Immature natural killer cell (primary cell): ENCODE measurements around the gene HNRNPA0. TPM values are rescaled to one million over a fixed set of nuclear protein-coding genes. Genes with fewer than 3 reads are reported as not detected.

ENCODE experiments used
- DNase-seq, 3 donors: peaks; one replicate each; pipeline ENCODE4 v3.0.0; 2022; ENCODE audit warnings: mixed read lengths in 1 of 3
- H3K27ac Mint-ChIP-seq, 6 donors: one replicate each; pipeline ENCODE4 v1.8.0; 2020; ENCODE audit warnings: mixed read lengths in 6 of 6, mild to moderate bottlenecking in 5 of 6, inconsistent platforms in 4 of 6, moderate library complexity in 3 of 6
- H3K27me3 Mint-ChIP-seq, 3 donors: one replicate each; pipeline ENCODE4 v1.8.0; 2020 to 2021; ENCODE audit warnings: low read depth in 3 of 3, mild to moderate bottlenecking in 3 of 3, mixed read lengths in 3 of 3, moderate library complexity in 3 of 3, inconsistent platforms in 1 of 3
- H3K36me3 Mint-ChIP-seq, 3 donors: one replicate each; pipeline ENCODE4 v1.8.0; 2020; ENCODE audit warnings: mixed read lengths in 3 of 3, inconsistent platforms in 2 of 3, mild to moderate bottlenecking in 2 of 3
- H3K4me1 Mint-ChIP-seq, 2 donors: one replicate each; pipeline ENCODE4 v1.8.0; 2020; ENCODE audit warnings: inconsistent platforms in 2 of 2, mild to moderate bottlenecking in 2 of 2, mixed read lengths in 2 of 2, moderate library complexity in 1 of 2
- H3K4me3 Mint-ChIP-seq, 5 donors: one replicate each; pipeline ENCODE4 v1.8.0; 2020; ENCODE audit warnings: mild to moderate bottlenecking in 5 of 5, mixed read lengths in 5 of 5, inconsistent platforms in 3 of 5, moderate library complexity in 3 of 5
- H3K9me3 Mint-ChIP-seq, 6 donors: one replicate each; pipeline ENCODE4 v1.8.0; 2020; ENCODE audit warnings: mild to moderate bottlenecking in 6 of 6, mixed read lengths in 6 of 6, inconsistent platforms in 4 of 6, moderate library complexity in 3 of 6
- polyA plus RNA-seq, 3 donors: library from polyadenylated mRNA; unstranded; fragments of 300-500 nt; fragmentation: Illumina TruSeq; gene quantifications; one replicate each; pipeline ENCODE4 v1.2.3, GENCODE V29; 2021

HNRNPA0 gene
- polyA plus RNA-seq, 3 donors from 2014 or later = 7.1 to 27.1 (median 15.0) TPM

GRCh38 chr5:137705106-137705505 lies 49.1 kb downstream of the HNRNPA0 start:
- no peak overlapping the region for H3K4me3 Mint-ChIP-seq
- no peak for DNase-seq
- no peak overlapping the region for H3K27ac Mint-ChIP-seq
- peaks cover 19 to 42% (median 30%) of the 10 kb centered on the region in 3 donors for H3K36me3 Mint-ChIP-seq
- peaks cover 0 to 1% (median 1%) of the 10 kb centered on the region in 3 donors for H3K27me3 Mint-ChIP-seq
- no peaks in the 10 kb centered on the region for H3K9me3 Mint-ChIP-seq
- H3K4me1 Mint-ChIP-seq = no peaks in the 10 kb centered on the region

- no peak overlapping the region for H3K4me3 Mint-ChIP-seq
- no peaks in the 10 kb centered on the region for H3K4me1 Mint-ChIP-seq
- H3K27me3 Mint-ChIP-seq = peaks cover 0 to 1% (median 0%) of the 10 kb centered on the region in 3 donors
- no peak overlapping the region for H3K27ac Mint-ChIP-seq
- DNase-seq = no peak
- H3K9me3 Mint-ChIP-seq = no peaks in the 10 kb centered on the region
- peaks cover 18 to 46% (median 25%) of the 10 kb centered on the region in 3 donors for H3K36me3 Mint-ChIP-seq
Observed at GRCh38 chr5:137703565-137703964, 50.6 kb downstream of the HNRNPA0 start.

- H3K4me3 Mint-ChIP-seq = no peak overlapping the region
- peaks cover 0 to 3% (median 0%) of the 10 kb centered on the region in 3 donors for H3K27me3 Mint-ChIP-seq
- H3K9me3 Mint-ChIP-seq = no peaks in the 10 kb centered on the region
- H3K27ac Mint-ChIP-seq = no peak overlapping the region
- DNase-seq = no peak
- H3K4me1 Mint-ChIP-seq = peaks cover 9 to 10% of the 10 kb centered on the region in 2 donors
- H3K36me3 Mint-ChIP-seq = peaks cover 15 to 35% (median 16%) of the 10 kb centered on the region in 3 donors
Observed at GRCh38 chr5:137700282-137700680, 53.9 kb downstream of the HNRNPA0 start.

DNA sequence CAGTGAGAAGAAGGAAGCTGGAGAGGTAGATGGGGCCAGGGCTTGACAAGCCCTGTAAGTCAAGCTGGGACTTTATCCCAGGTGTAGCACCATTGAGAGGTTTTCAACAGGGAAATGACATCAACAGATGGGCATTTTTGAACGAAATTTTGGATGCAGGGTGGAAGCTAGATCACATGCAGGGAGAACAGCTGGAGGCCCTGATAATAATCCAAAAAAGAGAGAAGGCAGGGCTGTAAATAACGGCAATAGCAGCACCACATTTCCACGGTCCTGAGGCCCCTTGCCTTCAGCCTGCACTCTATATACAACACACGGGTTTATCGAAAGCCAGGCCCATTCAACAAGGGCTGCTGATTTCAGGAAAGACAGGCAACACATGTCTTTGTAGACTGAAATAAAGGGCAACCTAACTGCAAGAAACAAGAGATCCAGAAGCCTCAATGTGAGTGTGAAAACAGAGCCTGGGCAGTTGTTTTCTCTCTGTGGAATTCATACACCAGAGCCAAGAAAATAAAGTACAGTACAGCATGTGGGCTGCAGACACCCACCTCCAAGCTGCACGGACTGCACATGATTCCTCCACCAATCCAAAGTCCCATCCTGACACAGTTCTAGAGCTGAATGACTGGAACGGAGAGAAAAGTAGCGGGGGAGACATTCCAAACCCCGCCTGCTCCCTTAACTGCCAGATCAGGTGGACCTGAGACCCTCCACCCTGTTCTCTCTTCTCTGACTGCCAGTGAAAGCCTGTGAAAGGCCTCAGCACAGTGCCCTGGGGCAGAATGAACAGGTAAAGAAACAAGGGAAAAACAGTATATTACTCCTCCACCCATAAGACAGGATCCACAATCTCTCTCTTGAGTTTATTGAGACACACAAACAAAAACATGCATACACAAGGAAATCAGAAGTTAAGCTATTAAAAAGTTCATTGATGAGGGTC lies 54.6 kb downstream of the HNRNPA0 start:
- Mint-ChIP-seq H3K27me3 (peaks cover 0 to 3% (median 0%) of the 10 kb centered on the region in 3 donors), H3K4me1 (peaks cover 9 to 11% of the 10 kb centered on the region in 2 donors), H3K36me3 (peaks cover 10 to 30% (median 14%) of the 10 kb centered on the region in 3 donors)

GRCh38 chr5:137696481-137696880 lies 57.7 kb downstream of the HNRNPA0 start:
- no peaks in the 10 kb centered on the region for H3K9me3 Mint-ChIP-seq
- H3K36me3 Mint-ChIP-seq = peaks cover 8 to 20% (median 17%) of the 10 kb centered on the region in 3 donors
- no peak for DNase-seq
- H3K27me3 Mint-ChIP-seq = peaks cover 0 to 3% (median 0%) of the 10 kb centered on the region in 3 donors
- no peak overlapping the region for H3K4me3 Mint-ChIP-seq
- peaks cover 9 to 11% of the 10 kb centered on the region in 2 donors for H3K4me1 Mint-ChIP-seq
- H3K27ac Mint-ChIP-seq = no peak overlapping the region

More for the DNA sequence above, 54.6 kb downstream of the HNRNPA0 start:
- DNase-seq = no peak
- no peak overlapping the region for H3K4me3 Mint-ChIP-seq
- H3K9me3 Mint-ChIP-seq = no peaks in the 10 kb centered on the region
- H3K27ac Mint-ChIP-seq = no peak overlapping the region

- Mint-ChIP-seq H3K36me3 (peaks cover 8 to 25% (median 22%) of the 10 kb centered on the region in 3 donors), H3K4me3 (no peak overlapping the region), H3K9me3 (no peaks in the 10 kb centered on the region), H3K27ac (peak overlapping the region in 2 of 6 donors; percentile 30 to 79), H3K27me3 (peaks cover 0 to 3% (median 0%) of the 10 kb centered on the region in 3 donors), H3K4me1 (peaks cover 9 to 11% of the 10 kb centered on the region in 2 donors)
- DNase-seq = no peak
Observed at GRCh38 chr5:137695651-137696428, 58.3 kb downstream of the HNRNPA0 start.

Other genes with a start within 250 kb of the HNRNPA0 start
- gene KLHL3, start 18.3 kb downstream of the HNRNPA0 start, polyA plus RNA-seq = 1 to 10 TPM in 2 of 3 donors, not detected in 1; 1.2 to 3.4 TPM
- gene MYOT, start 113.5 kb upstream of the HNRNPA0 start, polyA plus RNA-seq = under 1 TPM in 1 of 3 donors, not detected in 2; 0.59 TPM
- gene PKD2L2, start 135.1 kb upstream of the HNRNPA0 start, polyA plus RNA-seq = under 1 TPM in 2 of 3 donors, not detected in 1; 0.23 to 0.30 TPM